Measurements from ENCODE around the gene PRDM10. TPM values are rescaled to one million over a fixed set of nuclear protein-coding genes. Genes with fewer than 3 reads are reported as not detected.
A peak's percentile ranks its signal among the peaks of the same experiment; 100 is the strongest.

Gene PRDM10
- total RNA-seq = 1 to 10 TPM; 5.1 to 8.6 (median 7.6) TPM

- H3K36me3 ChIP-seq = no peaks in the 10 kb centered on the region
- intact Hi-C loops (cut with DNase I) = loop anchor here (5.0 kb wide), 2 partner anchors 80 to 120 kb away; no protein-coding TSS in a partner anchor
- peak within 1 kb of the TSS; percentile 97 to 100 (median 98) for H3K27ac ChIP-seq (replicated peaks in 1 of 4)
- H3K27me3 ChIP-seq = no peaks in the 10 kb centered on the region
- H3K9me3 ChIP-seq = no peaks in the 10 kb centered on the region
- TF ChIP-seq POLR2A (IDR thresholded peaks at IDR 0.05; ENCODE audit: low read depth) (no peak), POLR2AphosphoS5 (IDR thresholded peaks at IDR 0.05) (peak in 1 of 2 donors; percentile 2), CTCF (IDR thresholded peaks at IDR 0.05) (peak in 1 of 3 experiments; percentile 18), EP300 (IDR thresholded peaks at IDR 0.05) (no peak)
- peak; percentile 98 for DNase-seq (ENCODE audit: extremely low spot score)
- peaks cover 17 to 33% (median 26%) of the 10 kb centered on the region in 4 donors for H3K4me1 ChIP-seq
- peak within 1 kb of the TSS; percentile 81 to 94 (median 89) for H3K4me3 ChIP-seq
- WGBS = 3% methylated on average over 7 of the region's 33 CpGs
Measured at GRCh38 chr11:130002352-130002845, at the start of gene PRDM10. Gene PRDM10 (minus strand): TSS chr11:130002835. CDS start chr11:129960964, 41,871 bp downstream.

GRCh38 chr11:130051082-130051481, 48.4 kb upstream of the PRDM10 start:
- TF ChIP-seq CTCF (IDR thresholded peaks at IDR 0.05) (no peak), POLR2A (IDR thresholded peaks at IDR 0.05; ENCODE audit: low read depth) (no peak), EP300 (IDR thresholded peaks at IDR 0.05) (no peak), POLR2AphosphoS5 (IDR thresholded peaks at IDR 0.05) (no peak)
- intact Hi-C loops (cut with DNase I) = no loop called here
- H3K9me3 ChIP-seq = no peaks in the 10 kb centered on the region
- no peak overlapping the region for H3K4me3 ChIP-seq
- peak overlapping the region in 3 of 4 donors; percentile 57 to 58 (median 57) for H3K27ac ChIP-seq (replicated peaks in 1 of 4)
- 60% methylated on average over 1 of the region's 1 CpG for WGBS
- no peaks in the 10 kb centered on the region for H3K27me3 ChIP-seq
- DNase-seq (ENCODE audit: extremely low spot score) = no peak
- no peaks in the 10 kb centered on the region for H3K36me3 ChIP-seq
- peaks cover 0 to 37% (median 29%) of the 10 kb centered on the region in 4 donors for H3K4me1 ChIP-seq

GRCh38 chr11:130050257-130050656, 47.6 kb upstream of the PRDM10 start:
- no peak for DNase-seq (ENCODE audit: extremely low spot score)
- Histone ChIP-seq H3K4me1 (peaks cover 0 to 29% (median 23%) of the 10 kb centered on the region in 4 donors), H3K9me3 (no peaks in the 10 kb centered on the region), H3K27ac (replicated peaks in 1 of 4) (peak overlapping the region; percentile 2 to 58 (median 57)), H3K4me3 (no peak overlapping the region), H3K27me3 (no peaks in the 10 kb centered on the region), H3K36me3 (no peaks in the 10 kb centered on the region)
- no peak for TF ChIP-seq EP300 (IDR thresholded peaks at IDR 0.05)
- peak in 1 of 2 donors; percentile 17 for TF ChIP-seq POLR2AphosphoS5 (IDR thresholded peaks at IDR 0.05)
- intact Hi-C loops (cut with DNase I) = no loop called here
- WGBS = 24% methylated on average over 2 of the region's 2 CpGs

- 78% methylated on average over 1 of the region's 1 CpG for WGBS
- Histone ChIP-seq H3K27me3 (no peaks in the 10 kb centered on the region), H3K4me3 (no peak overlapping the region), H3K27ac (replicated peaks in 1 of 4) (peak overlapping the region; percentile 2 to 58 (median 57)), H3K9me3 (no peaks in the 10 kb centered on the region), H3K4me1 (peaks cover 0 to 21% (median 18%) of the 10 kb centered on the region in 4 donors), H3K36me3 (no peaks in the 10 kb centered on the region)
- TF ChIP-seq POLR2AphosphoS5 (IDR thresholded peaks at IDR 0.05) (no peak), POLR2A (IDR thresholded peaks at IDR 0.05; ENCODE audit: low read depth) (no peak), CTCF (IDR thresholded peaks at IDR 0.05) (no peak), EP300 (IDR thresholded peaks at IDR 0.05) (no peak)
- intact Hi-C loops (cut with DNase I) = no loop called here
- no peak for DNase-seq (ENCODE audit: extremely low spot score)
Measured at GRCh38 chr11:130049328-130049771, 46.7 kb upstream of the PRDM10 start.

GRCh38 chr11:130047141-130047540, 44.5 kb upstream of the PRDM10 start:
- H3K27ac ChIP-seq (replicated peaks in 1 of 4) = no peak overlapping the region
- WGBS = 90% methylated on average over 1 of the region's 1 CpG
- H3K4me1 ChIP-seq = peaks cover 0 to 22% (median 19%) of the 10 kb centered on the region in 4 donors
- DNase-seq (ENCODE audit: extremely low spot score) = no peak
- no peak overlapping the region for H3K4me3 ChIP-seq
- TF ChIP-seq POLR2AphosphoS5 (IDR thresholded peaks at IDR 0.05) (no peak), CTCF (IDR thresholded peaks at IDR 0.05) (no peak), EP300 (IDR thresholded peaks at IDR 0.05) (no peak), POLR2A (IDR thresholded peaks at IDR 0.05; ENCODE audit: low read depth) (no peak)
- no peaks in the 10 kb centered on the region for H3K27me3 ChIP-seq
- no peaks in the 10 kb centered on the region for H3K36me3 ChIP-seq
- intact Hi-C loops (cut with DNase I) = no loop called here
- H3K9me3 ChIP-seq = no peaks in the 10 kb centered on the region
